Endothelial cell of umbilical vein (primary cell): ENCODE measurements around the gene FBXL22. TPM values are rescaled to one million over a fixed set of nuclear protein-coding genes. Genes with fewer than 3 reads are reported as not detected.
A peak's percentile ranks its signal among the peaks of the same experiment; 100 is the strongest.

Experiments
- BruUV-seq: library from RNA; stranded (reverse); fragments of 400-500 nt; replicated peaks from 2 replicates; lab custom pipeline; 2021; lab: Mats Ljungman, UMichigan
- CTCF ChIA-PET: fragments of 300-600, 350-600 bp; sonication (Branson Sonifier 250); formaldehyde crosslinking; loops from one replicate; lab custom pipeline; 2021; ENCODE audit warnings: antibody characterized with exemption, inconsistent platforms; lab: Charles Lee
- POLR2A ChIA-PET: fragments of 300-600, 350-600 bp; sonication (Branson Sonifier 250); formaldehyde crosslinking; loops from one replicate; lab custom pipeline; 2021; ENCODE audit warnings: antibody characterized with exemption, inconsistent platforms; lab: Charles Lee
- DNase-seq: peaks from one replicate; pipeline ENCODE4 v3.0.0-alpha.2; 2011; ENCODE audit warnings: low read depth, low spot score
- FAIRE-seq: peaks from 2 replicates; lab custom pipeline; 2011; peaks lifted over from hg19 to GRCh38; lab: Jason Lieb, UNC
- H2AFZ ChIP-seq: 2 replicates; pipeline ENCODE4 v1.6.0; 2012; ENCODE audit warnings: low read depth, low read length, control low read depth, inconsistent platforms
- H3K27ac ChIP-seq: 2 replicates; pipeline ENCODE4 v1.5.1; 2011; ENCODE audit warnings: low read depth, mild to moderate bottlenecking, control low read depth, low read length, moderate library complexity; ENCODE audit not compliant: insufficient read depth
- H3K27me3 ChIP-seq, 2 experiments: 2 replicates each; pipeline versions ENCODE4 v1.6.0 to v1.6.1; 2011; ENCODE audit warnings: low read length in 2 of 2, mixed read lengths in 1 of 2; ENCODE audit not compliant: control insufficient read depth in 2 of 2, insufficient read depth in 2 of 2
- H3K36me3 ChIP-seq, 2 experiments: 2 replicates in 1 of 2; 3 replicates in 1 of 2; pipeline ENCODE4 v1.5.1; 2011; ENCODE audit warnings: low read length in 2 of 2, mild to moderate bottlenecking in 1 of 2, moderate library complexity in 1 of 2; ENCODE audit not compliant: control insufficient read depth in 2 of 2, insufficient read depth in 2 of 2; ENCODE audit errors: extremely low read depth in 1 of 2
- H3K4me1 ChIP-seq: 3 replicates; pipeline ENCODE4 v1.5.1; 2011; ENCODE audit warnings: mild to moderate bottlenecking, low read length; ENCODE audit not compliant: control insufficient read depth, insufficient read depth; ENCODE audit errors: extremely low read depth
- H3K4me2 ChIP-seq: 2 replicates; pipeline ENCODE4 v1.6.1; 2011; ENCODE audit warnings: low read length, control low read depth, mixed read lengths; ENCODE audit not compliant: insufficient read depth
- H3K4me3 ChIP-seq, 3 experiments: fragments of 200-600 bp in 1 of 3; sonication (generic), shearing (Covaris generic) in 1 of 3; replicated peaks in 1 of 3; 2 replicates each; pipeline ENCODE4 v1.5.1; 2011 to 2016; ENCODE audit warnings: control low read depth in 3 of 3, low read length in 3 of 3, mild to moderate bottlenecking in 2 of 3, inconsistent platforms in 1 of 3, low read depth in 1 of 3, moderate library complexity in 1 of 3; ENCODE audit not compliant: insufficient read depth in 1 of 3
- H3K79me2 ChIP-seq: 2 replicates; pipeline ENCODE4 v1.6.0; 2012; ENCODE audit warnings: low read length, inconsistent platforms; ENCODE audit not compliant: control insufficient read depth, insufficient read depth
- H3K9ac ChIP-seq: replicated peaks from 2 replicates; pipeline ENCODE3; 2011; ENCODE audit warnings: low read length, control low read depth; ENCODE audit not compliant: insufficient read depth; ENCODE audit errors: extremely low read depth
- H3K9me1 ChIP-seq: replicated peaks from 3 replicates; pipeline ENCODE4 v1.6.0; 2011; ENCODE audit warnings: mild to moderate bottlenecking, low read length; ENCODE audit not compliant: control insufficient read depth, insufficient read depth; ENCODE audit errors: extremely low read depth
- H3K9me3 ChIP-seq: replicated peaks from 2 replicates; pipeline ENCODE4 v1.5.1; 2012; ENCODE audit warnings: low read length, inconsistent platforms; ENCODE audit not compliant: control insufficient read depth, insufficient read depth
- H4K20me1 ChIP-seq: replicated peaks from 2 replicates; pipeline ENCODE3; 2011; ENCODE audit warnings: mild to moderate bottlenecking, low read length; ENCODE audit not compliant: control insufficient read depth, insufficient read depth; ENCODE audit errors: extremely low read depth
- FOS ChIP-seq: IDR thresholded peaks from 2 replicates; pipeline ENCODE4 v1.6.1; 2011; ENCODE audit warnings: mild to moderate bottlenecking, low read length, moderate library complexity, borderline replicate concordance; ENCODE audit not compliant: insufficient read depth
- GATA2 ChIP-seq: IDR thresholded peaks from 2 replicates; pipeline ENCODE4 v1.7.0; 2011; ENCODE audit warnings: low read depth, mild to moderate bottlenecking, moderate library complexity, mixed read lengths, low read length; ENCODE audit not compliant: insufficient read length, insufficient read depth
- JUN ChIP-seq: IDR thresholded peaks from 2 replicates; pipeline ENCODE4 v1.6.1; 2011; ENCODE audit warnings: borderline replicate concordance, low read depth; ENCODE audit not compliant: insufficient read length, insufficient read depth
- MYC ChIP-seq: IDR thresholded peaks from one replicate; pipeline ENCODE4 v1.6.1; 2011; ENCODE audit warnings: mild to moderate bottlenecking, low read depth, low read length
- POLR2A ChIP-seq: IDR thresholded peaks from 2 replicates; pipeline ENCODE4 v1.6.1; 2012; ENCODE audit warnings: low read depth, mild to moderate bottlenecking, control low read depth, low read length
- POLR2AphosphoS5 ChIP-seq: IDR thresholded peaks from 2 replicates; pipeline ENCODE4 v1.6.1; 2012; ENCODE audit warnings: low read depth, mild to moderate bottlenecking, control low read depth, low read length, moderate library complexity; ENCODE audit not compliant: insufficient read depth
- dilution Hi-C: fragments of 300-500 bp; cut with MboI; formaldehyde crosslinking; loops from one replicate; pipeline ENCODE4 v1.15.0; 2019; ENCODE audit warnings: low sequenced_read_pairs; ENCODE audit not compliant: extremely low pct_ligation_motif_present
- intact Hi-C: fragments of 100-400 bp; cut with micrococcal nuclease; formaldehyde crosslinking; loops from one replicate; pipeline ENCODE4 v1.10.0; 2022
- polyA plus RNA-seq, 4 experiments: library from polyadenylated mRNA; depleted of rRNA in 3 of 4; stranded (reverse) in 3 of 4; unstranded in 1 of 4; fragments of >200 nt; gene quantifications; 2 replicates each; pipeline versions ENCODE4 v1.2.1 to v1.2.3, GENCODE V29; 2011 to 2012; ENCODE audit warnings: missing spikeins in 1 of 4
- total RNA-seq: library from RNA; stranded (reverse); gene quantifications from 2 replicates; pipeline ENCODE4 v1.2.3, GENCODE V29; 2021
- TF ChIP-seq, protein P1 (sequence below), 2 donors: IDR thresholded peaks; 1 replicate in 1 of 2; 2 replicates in 1 of 2; pipeline ENCODE4 v1.5.1; 2011; ENCODE audit warnings: low read length in 2 of 2, mild to moderate bottlenecking in 2 of 2, moderate library complexity in 2 of 2, control low read depth in 1 of 2, inconsistent platforms in 1 of 2, low read depth in 1 of 2; ENCODE audit not compliant: insufficient read depth in 1 of 2; ENCODE audit errors: extremely low read depth in 1 of 2

FBXL22 gene
- total and polyA plus RNA-seq, 2 donors (not counting 3 experiments of a cell fraction or from before 2014, with no cell fraction given) = 0.06 TPM; not detected in 1

DNA sequence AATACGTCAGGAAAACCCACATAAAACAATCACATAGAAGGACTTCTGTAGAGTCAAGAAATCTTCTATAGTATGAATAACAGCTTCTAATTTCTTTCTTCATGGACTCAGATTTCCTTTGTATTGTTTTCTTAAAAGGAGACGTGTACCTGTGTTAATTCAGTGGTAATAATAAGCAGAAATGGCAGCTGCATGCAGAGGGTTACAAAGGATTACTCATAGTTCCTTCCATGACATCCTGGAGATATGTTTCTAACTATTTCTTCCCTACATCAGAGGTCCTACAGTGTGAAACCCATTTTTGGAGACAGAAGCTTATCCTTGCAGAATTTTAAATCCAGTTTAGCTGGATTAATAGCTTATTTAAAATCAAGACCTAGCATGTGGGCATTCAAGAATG is 36.1 kb downstream of the FBXL22 start:
- no peak overlapping the region for H2AFZ ChIP-seq
- peak; percentile 79 for DNase-seq
- H4K20me1 ChIP-seq = peaks cover 2% of the 10 kb centered on the region
- ChIA-PET POLR2A (interaction anchor here (0.5 to 1.2 kb wide), 2 partner anchors 167 to 613 kb away, joined by 3 to 8 read pairs; no protein-coding TSS in a partner anchor), CTCF (interaction anchor here (0.6 to 3.4 kb wide), 9 partner anchors 8 to 258 kb away, joined by 3 to 29 read pairs (median 3); no protein-coding TSS in a partner anchor)
- H3K27ac ChIP-seq = peak overlapping the region; percentile 49
- H3K27me3 ChIP-seq = no peaks in the 10 kb centered on the region
- H3K79me2 ChIP-seq = no peaks in the 10 kb centered on the region
- dilution Hi-C loops (no loop called here), intact Hi-C loops (no loop called here)
- H3K9ac ChIP-seq = peak overlapping the region; percentile 30
- no peaks in the 10 kb centered on the region for H3K9me3 ChIP-seq
- H3K4me2 ChIP-seq = peak overlapping the region; percentile 38
- FAIRE-seq = peak; percentile 76
- H3K9me1 ChIP-seq = no peaks in the 10 kb centered on the region
- H3K4me1 ChIP-seq = peaks cover 16% of the 10 kb centered on the region
- H3K36me3 ChIP-seq = peaks cover 20 to 24% of the 10 kb centered on the region in 2 experiments
- H3K4me3 ChIP-seq = no peak overlapping the region
- peak; percentile 51 for TF ChIP-seq FOS
- TF ChIP-seq MYC = no peak
- TF ChIP-seq, protein P1, sequence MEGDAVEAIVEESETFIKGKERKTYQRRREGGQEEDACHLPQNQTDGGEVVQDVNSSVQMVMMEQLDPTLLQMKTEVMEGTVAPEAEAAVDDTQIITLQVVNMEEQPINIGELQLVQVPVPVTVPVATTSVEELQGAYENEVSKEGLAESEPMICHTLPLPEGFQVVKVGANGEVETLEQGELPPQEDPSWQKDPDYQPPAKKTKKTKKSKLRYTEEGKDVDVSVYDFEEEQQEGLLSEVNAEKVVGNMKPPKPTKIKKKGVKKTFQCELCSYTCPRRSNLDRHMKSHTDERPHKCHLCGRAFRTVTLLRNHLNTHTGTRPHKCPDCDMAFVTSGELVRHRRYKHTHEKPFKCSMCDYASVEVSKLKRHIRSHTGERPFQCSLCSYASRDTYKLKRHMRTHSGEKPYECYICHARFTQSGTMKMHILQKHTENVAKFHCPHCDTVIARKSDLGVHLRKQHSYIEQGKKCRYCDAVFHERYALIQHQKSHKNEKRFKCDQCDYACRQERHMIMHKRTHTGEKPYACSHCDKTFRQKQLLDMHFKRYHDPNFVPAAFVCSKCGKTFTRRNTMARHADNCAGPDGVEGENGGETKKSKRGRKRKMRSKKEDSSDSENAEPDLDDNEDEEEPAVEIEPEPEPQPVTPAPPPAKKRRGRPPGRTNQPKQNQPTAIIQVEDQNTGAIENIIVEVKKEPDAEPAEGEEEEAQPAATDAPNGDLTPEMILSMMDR (IDR thresholded peaks at IDR 0.05; ENCODE audit: extremely low read depth in 1 of 2, insufficient read depth in 1 of 2, low read depth in 1 of 2, low read length in 2 of 2) = no peak
- TF ChIP-seq GATA2 = no peak
- TF ChIP-seq POLR2A = no peak
- peak; percentile 22 for TF ChIP-seq JUN
- TF ChIP-seq POLR2AphosphoS5 = no peak
- BruUV-seq = no TSS peak
